ENCODE measurements around the gene CYS1. TPM values are rescaled to one million over a fixed set of nuclear protein-coding genes. Genes with fewer than 3 reads are reported as not detected.

CYS1 gene
- total and polyA plus RNA-seq, 2 donors (not counting 3 experiments of a cell fraction or from before 2014, with no cell fraction given) = not detected

- Histone ChIP-seq H2AFZ (ENCODE audit: low read depth, low read length) (no peak overlapping the region), H3K4me2 (ENCODE audit: insufficient read depth, low read length) (no peak overlapping the region), H3K27me3 (ENCODE audit: control insufficient read depth in 2 of 2, insufficient read depth in 2 of 2, low read length in 2 of 2) (no peaks in the 10 kb centered on the region), H4K20me1 (replicated peaks; ENCODE audit: control insufficient read depth, extremely low read depth, insufficient read depth, low read length) (no peaks in the 10 kb centered on the region), H3K27ac (ENCODE audit: insufficient read depth, low read depth, low read length) (no peak overlapping the region), H3K9me1 (replicated peaks; ENCODE audit: control insufficient read depth, extremely low read depth, insufficient read depth, low read length) (no peaks in the 10 kb centered on the region), H3K9me3 (replicated peaks; ENCODE audit: control insufficient read depth, insufficient read depth, low read length) (no peaks in the 10 kb centered on the region), H3K9ac (replicated peaks; ENCODE audit: extremely low read depth, insufficient read depth, low read length) (no peak overlapping the region), H3K79me2 (ENCODE audit: control insufficient read depth, insufficient read depth, low read length) (no peaks in the 10 kb centered on the region), H3K36me3 (ENCODE audit: control insufficient read depth in 2 of 2, extremely low read depth in 1 of 2, insufficient read depth in 2 of 2, low read length in 2 of 2) (peaks cover 0 to 12% of the 10 kb centered on the region in 2 experiments), H3K4me1 (ENCODE audit: control insufficient read depth, extremely low read depth, insufficient read depth, low read length) (peaks cover 4% of the 10 kb centered on the region), H3K4me3 (replicated peaks in 1 of 3; ENCODE audit: insufficient read depth in 1 of 3, low read depth in 1 of 3, low read length in 3 of 3) (no peak overlapping the region)
- dilution Hi-C loops (cut with MboI; ENCODE audit: extremely low pct_ligation_motif_present, low sequenced_read_pairs) = loop anchor here (10.0 kb wide), 1 partner anchor 241 kb away; no protein-coding TSS in a partner anchor
- FAIRE-seq (no peak), DNase-seq (ENCODE audit: low read depth, low spot score) (no peak)
- CTCF ChIA-PET = interaction anchor here (1.2 to 17.6 kb wide), 5 partner anchors 10 to 275 kb away, joined by 3 to 340 read pairs (median 55); no protein-coding TSS in a partner anchor
- no TSS peak for BruUV-seq (replicated peaks)
- POLR2A ChIA-PET = no interaction called here
- intact Hi-C loops (cut with micrococcal nuclease) = loop anchor here (10.0 kb wide), 1 partner anchor 411 kb away; the partner anchor contains the start of gene YWHAQ
- TF ChIP-seq MYC (IDR thresholded peaks at IDR 0.05; ENCODE audit: low read depth, low read length) (no peak), FOS (IDR thresholded peaks at IDR 0.05; ENCODE audit: borderline replicate concordance, insufficient read depth, low read length) (no peak), GATA2 (IDR thresholded peaks at IDR 0.05; ENCODE audit: insufficient read depth, insufficient read length, low read depth, low read length) (no peak), JUN (IDR thresholded peaks at IDR 0.05; ENCODE audit: borderline replicate concordance, insufficient read depth, insufficient read length, low read depth) (no peak), POLR2A (IDR thresholded peaks at IDR 0.05; ENCODE audit: low read depth, low read length) (no peak), POLR2AphosphoS5 (IDR thresholded peaks at IDR 0.05; ENCODE audit: insufficient read depth, low read depth, low read length) (no peak), MAX (IDR thresholded peaks at IDR 0.05; ENCODE audit: insufficient read depth, insufficient read length) (no peak), CTCF (IDR thresholded peaks at IDR 0.05; ENCODE audit: extremely low read depth in 1 of 2, insufficient read depth in 1 of 2, low read depth in 1 of 2, low read length in 2 of 2) (no peak), EZH2 (IDR thresholded peaks at IDR 0.05; ENCODE audit: borderline replicate concordance, low read depth, low read length, severe bottlenecking) (no peak)
Observed at GRCh38 chr2:10045561-10046355, 34.5 kb downstream of the CYS1 start.

Data from endothelial cell of umbilical vein (primary cell).